H1 (cell line): ENCODE data around the gene PTPRG. TPM values are rescaled to one million over a fixed set of nuclear protein-coding genes. Genes with fewer than 3 reads are reported as not detected.

Source experiments
- CBX5 ChIP-seq: fragments of 300-800, 300-1000 bp; sonication (generic); IDR thresholded peaks from 2 replicates; pipeline ENCODE4 v1.7.1; 2016; ENCODE audit warnings: antibody characterized with exemption, low read length, low read depth
- CHD2 ChIP-seq: IDR thresholded peaks from 2 replicates; pipeline ENCODE4 v1.6.1; 2012; ENCODE audit warnings: low read length, improper control_type of control experiment
- CREB1 ChIP-seq: IDR thresholded peaks from 2 replicates; pipeline ENCODE4 v1.6.1; 2012; ENCODE audit warnings: inconsistent platforms
- NANOG ChIP-seq: IDR thresholded peaks from 2 replicates; pipeline ENCODE4 v1.6.1; 2011; ENCODE audit warnings: low read length, low read depth, mild to moderate bottlenecking, inconsistent platforms; ENCODE audit not compliant: insufficient read depth, poor library complexity, severe bottlenecking
- RBBP5 ChIP-seq: IDR thresholded peaks from 2 replicates; pipeline ENCODE4 v1.7.1; 2012; ENCODE audit warnings: low read depth, mild to moderate bottlenecking, inconsistent platforms, low read length, moderate library complexity, borderline replicate concordance
- RXRA ChIP-seq: IDR thresholded peaks from 2 replicates; pipeline ENCODE4 v1.6.1; 2011; ENCODE audit warnings: low read depth, mild to moderate bottlenecking, low read length, moderate library complexity; ENCODE audit not compliant: insufficient read depth
- SAP30 ChIP-seq: fragments of 300-600 bp; sonication (generic); IDR thresholded peaks from 2 replicates; pipeline ENCODE4 v1.7.1; 2012; ENCODE audit warnings: low read length, moderate library complexity, mild to moderate bottlenecking, inconsistent platforms; ENCODE audit not compliant: insufficient read depth, insufficient replicate concordance
- SIN3A ChIP-seq, 2 experiments: IDR thresholded peaks in 1 of 2; conservative IDR thresholded peaks in 1 of 2; 2 replicates each; pipeline ENCODE4 v1.6.1; 2011 to 2012; ENCODE audit warnings: low read length in 2 of 2, improper control_type of control experiment in 1 of 2, low read depth in 1 of 2, mild to moderate bottlenecking in 1 of 2
- ZNF274 ChIP-seq: IDR thresholded peaks from 2 replicates; pipeline ENCODE4 v1.7.0; 2012; ENCODE audit warnings: low read length, borderline replicate concordance; ENCODE audit errors: extremely low read depth
- polyA plus RNA-seq, 7 experiments: library from polyadenylated mRNA; depleted of rRNA in 3 of 7; stranded (reverse) in 5 of 7; unstranded in 2 of 7; fragments of >200 nt in 5 of 7; fragments of 200-250 nt in 2 of 7; gene quantifications; 1 replicate in 5 of 7; 2 replicates in 1 of 7; 4 replicates in 1 of 7; pipeline versions ENCODE4 v1.2.1 to v1.2.3, GENCODE V29; 2011 to 2013; ENCODE audit warnings: missing spikeins in 2 of 7, mixed read lengths in 2 of 7
- total RNA-seq: library from RNA; stranded (reverse); fragmentation: NEBNext Ultra II Directional; extraction: Animal tissue kit (Norgen Biotek cat#: 25700); gene quantifications from 2 replicates; pipeline ENCODE4 v1.2.1, GENCODE V29; 2021
- TF ChIP-seq, protein P1 (sequence below): fragments of 300-600 bp; sonication (generic); IDR thresholded peaks from 2 replicates; pipeline ENCODE4 v1.7.1; 2012; ENCODE audit warnings: low read length, moderate library complexity, mild to moderate bottlenecking, inconsistent platforms; ENCODE audit not compliant: insufficient replicate concordance

PTPRG gene
- total and polyA plus RNA-seq, 2 of the 8 experiments (the other 6 are each of a cell fraction or from before 2014, with no cell fraction given) = 23.3 to 96.2 TPM

GRCh38 chr3:62203152-62203551 lies 641.8 kb downstream of the PTPRG start (continued):
- TF ChIP-seq, protein P1, sequence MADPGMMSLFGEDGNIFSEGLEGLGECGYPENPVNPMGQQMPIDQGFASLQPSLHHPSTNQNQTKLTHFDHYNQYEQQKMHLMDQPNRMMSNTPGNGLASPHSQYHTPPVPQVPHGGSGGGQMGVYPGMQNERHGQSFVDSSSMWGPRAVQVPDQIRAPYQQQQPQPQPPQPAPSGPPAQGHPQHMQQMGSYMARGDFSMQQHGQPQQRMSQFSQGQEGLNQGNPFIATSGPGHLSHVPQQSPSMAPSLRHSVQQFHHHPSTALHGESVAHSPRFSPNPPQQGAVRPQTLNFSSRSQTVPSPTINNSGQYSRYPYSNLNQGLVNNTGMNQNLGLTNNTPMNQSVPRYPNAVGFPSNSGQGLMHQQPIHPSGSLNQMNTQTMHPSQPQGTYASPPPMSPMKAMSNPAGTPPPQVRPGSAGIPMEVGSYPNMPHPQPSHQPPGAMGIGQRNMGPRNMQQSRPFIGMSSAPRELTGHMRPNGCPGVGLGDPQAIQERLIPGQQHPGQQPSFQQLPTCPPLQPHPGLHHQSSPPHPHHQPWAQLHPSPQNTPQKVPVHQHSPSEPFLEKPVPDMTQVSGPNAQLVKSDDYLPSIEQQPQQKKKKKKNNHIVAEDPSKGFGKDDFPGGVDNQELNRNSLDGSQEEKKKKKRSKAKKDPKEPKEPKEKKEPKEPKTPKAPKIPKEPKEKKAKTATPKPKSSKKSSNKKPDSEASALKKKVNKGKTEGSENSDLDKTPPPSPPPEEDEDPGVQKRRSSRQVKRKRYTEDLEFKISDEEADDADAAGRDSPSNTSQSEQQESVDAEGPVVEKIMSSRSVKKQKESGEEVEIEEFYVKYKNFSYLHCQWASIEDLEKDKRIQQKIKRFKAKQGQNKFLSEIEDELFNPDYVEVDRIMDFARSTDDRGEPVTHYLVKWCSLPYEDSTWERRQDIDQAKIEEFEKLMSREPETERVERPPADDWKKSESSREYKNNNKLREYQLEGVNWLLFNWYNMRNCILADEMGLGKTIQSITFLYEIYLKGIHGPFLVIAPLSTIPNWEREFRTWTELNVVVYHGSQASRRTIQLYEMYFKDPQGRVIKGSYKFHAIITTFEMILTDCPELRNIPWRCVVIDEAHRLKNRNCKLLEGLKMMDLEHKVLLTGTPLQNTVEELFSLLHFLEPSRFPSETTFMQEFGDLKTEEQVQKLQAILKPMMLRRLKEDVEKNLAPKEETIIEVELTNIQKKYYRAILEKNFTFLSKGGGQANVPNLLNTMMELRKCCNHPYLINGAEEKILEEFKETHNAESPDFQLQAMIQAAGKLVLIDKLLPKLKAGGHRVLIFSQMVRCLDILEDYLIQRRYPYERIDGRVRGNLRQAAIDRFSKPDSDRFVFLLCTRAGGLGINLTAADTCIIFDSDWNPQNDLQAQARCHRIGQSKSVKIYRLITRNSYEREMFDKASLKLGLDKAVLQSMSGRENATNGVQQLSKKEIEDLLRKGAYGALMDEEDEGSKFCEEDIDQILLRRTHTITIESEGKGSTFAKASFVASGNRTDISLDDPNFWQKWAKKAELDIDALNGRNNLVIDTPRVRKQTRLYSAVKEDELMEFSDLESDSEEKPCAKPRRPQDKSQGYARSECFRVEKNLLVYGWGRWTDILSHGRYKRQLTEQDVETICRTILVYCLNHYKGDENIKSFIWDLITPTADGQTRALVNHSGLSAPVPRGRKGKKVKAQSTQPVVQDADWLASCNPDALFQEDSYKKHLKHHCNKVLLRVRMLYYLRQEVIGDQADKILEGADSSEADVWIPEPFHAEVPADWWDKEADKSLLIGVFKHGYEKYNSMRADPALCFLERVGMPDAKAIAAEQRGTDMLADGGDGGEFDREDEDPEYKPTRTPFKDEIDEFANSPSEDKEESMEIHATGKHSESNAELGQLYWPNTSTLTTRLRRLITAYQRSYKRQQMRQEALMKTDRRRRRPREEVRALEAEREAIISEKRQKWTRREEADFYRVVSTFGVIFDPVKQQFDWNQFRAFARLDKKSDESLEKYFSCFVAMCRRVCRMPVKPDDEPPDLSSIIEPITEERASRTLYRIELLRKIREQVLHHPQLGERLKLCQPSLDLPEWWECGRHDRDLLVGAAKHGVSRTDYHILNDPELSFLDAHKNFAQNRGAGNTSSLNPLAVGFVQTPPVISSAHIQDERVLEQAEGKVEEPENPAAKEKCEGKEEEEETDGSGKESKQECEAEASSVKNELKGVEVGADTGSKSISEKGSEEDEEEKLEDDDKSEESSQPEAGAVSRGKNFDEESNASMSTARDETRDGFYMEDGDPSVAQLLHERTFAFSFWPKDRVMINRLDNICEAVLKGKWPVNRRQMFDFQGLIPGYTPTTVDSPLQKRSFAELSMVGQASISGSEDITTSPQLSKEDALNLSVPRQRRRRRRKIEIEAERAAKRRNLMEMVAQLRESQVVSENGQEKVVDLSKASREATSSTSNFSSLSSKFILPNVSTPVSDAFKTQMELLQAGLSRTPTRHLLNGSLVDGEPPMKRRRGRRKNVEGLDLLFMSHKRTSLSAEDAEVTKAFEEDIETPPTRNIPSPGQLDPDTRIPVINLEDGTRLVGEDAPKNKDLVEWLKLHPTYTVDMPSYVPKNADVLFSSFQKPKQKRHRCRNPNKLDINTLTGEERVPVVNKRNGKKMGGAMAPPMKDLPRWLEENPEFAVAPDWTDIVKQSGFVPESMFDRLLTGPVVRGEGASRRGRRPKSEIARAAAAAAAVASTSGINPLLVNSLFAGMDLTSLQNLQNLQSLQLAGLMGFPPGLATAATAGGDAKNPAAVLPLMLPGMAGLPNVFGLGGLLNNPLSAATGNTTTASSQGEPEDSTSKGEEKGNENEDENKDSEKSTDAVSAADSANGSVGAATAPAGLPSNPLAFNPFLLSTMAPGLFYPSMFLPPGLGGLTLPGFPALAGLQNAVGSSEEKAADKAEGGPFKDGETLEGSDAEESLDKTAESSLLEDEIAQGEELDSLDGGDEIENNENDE = no peak
- TF ChIP-seq RBBP5 (no peak), RXRA (no peak), CBX5 (no peak), CHD2 (no peak), ZNF274 (no peak), SIN3A (conservative IDR thresholded peaks at IDR 0.05 in 1 of 2, IDR thresholded peaks at IDR 0.05 in 1 of 2; ENCODE audit: low read depth in 1 of 2, low read length in 2 of 2) (no peak), SAP30 (no peak), NANOG (no peak), CREB1 (no peak)
